ENCODE results near the gene SMARCAD1.
A peak's percentile ranks its signal among the peaks of the same experiment; 100 is the strongest.
"Not testable (repeated sequence)": the region's sequence is repeated elsewhere in the genome, so short reads cannot be mapped to it uniquely, and the experiment has no call there.

The SMARCAD1 gene

GRCh38 chr4:94298725-94299252 is 91.1 kb downstream of the SMARCAD1 start:
- H3K27ac ChIP-seq, result no peak overlapping the region
- CTCF ChIA-PET, result interaction anchor here (0.5 to 0.6 kb wide), 2 partner anchors 9 to 255 kb away, joined by 3 to 4 read pairs; no protein-coding TSS in a partner anchor
- POLR2A ChIA-PET (ENCODE audit: low non-redundant PET), result no interaction called here
- peak; percentile 34 for DNase-seq (ENCODE audit: low spot score)
- TF ChIP-seq, protein P1, sequence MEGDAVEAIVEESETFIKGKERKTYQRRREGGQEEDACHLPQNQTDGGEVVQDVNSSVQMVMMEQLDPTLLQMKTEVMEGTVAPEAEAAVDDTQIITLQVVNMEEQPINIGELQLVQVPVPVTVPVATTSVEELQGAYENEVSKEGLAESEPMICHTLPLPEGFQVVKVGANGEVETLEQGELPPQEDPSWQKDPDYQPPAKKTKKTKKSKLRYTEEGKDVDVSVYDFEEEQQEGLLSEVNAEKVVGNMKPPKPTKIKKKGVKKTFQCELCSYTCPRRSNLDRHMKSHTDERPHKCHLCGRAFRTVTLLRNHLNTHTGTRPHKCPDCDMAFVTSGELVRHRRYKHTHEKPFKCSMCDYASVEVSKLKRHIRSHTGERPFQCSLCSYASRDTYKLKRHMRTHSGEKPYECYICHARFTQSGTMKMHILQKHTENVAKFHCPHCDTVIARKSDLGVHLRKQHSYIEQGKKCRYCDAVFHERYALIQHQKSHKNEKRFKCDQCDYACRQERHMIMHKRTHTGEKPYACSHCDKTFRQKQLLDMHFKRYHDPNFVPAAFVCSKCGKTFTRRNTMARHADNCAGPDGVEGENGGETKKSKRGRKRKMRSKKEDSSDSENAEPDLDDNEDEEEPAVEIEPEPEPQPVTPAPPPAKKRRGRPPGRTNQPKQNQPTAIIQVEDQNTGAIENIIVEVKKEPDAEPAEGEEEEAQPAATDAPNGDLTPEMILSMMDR (conservative IDR thresholded peaks at IDR 0.05; ENCODE audit: low read depth), result no peak

DNA sequence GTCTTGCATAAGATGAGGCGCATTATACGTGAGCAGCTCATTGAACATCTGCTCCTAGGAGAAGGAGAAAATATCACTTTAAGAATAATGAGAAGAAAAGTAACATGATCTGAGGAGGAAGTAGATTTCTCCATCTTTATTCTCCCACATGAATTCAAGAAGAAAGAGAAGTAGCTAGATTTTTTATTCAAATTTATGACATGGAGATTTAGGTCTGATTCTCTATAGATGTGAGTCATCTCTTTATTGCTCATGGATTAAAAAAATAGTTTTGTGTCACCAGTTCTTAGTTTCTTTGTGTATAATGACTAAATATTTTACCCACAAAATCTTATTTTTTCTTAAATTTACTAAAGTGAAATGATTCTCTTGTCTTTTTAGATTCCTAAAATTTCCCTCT is 94.5 kb downstream of the SMARCAD1 start:
- DNase-seq (ENCODE audit: low spot score), result no peak
- H3K27ac ChIP-seq, result no peak overlapping the region
- TF ChIP-seq, protein P1 (conservative IDR thresholded peaks at IDR 0.05; ENCODE audit: low read depth), result no peak
- POLR2A ChIA-PET (ENCODE audit: low non-redundant PET), result no interaction called here
- CTCF ChIA-PET, result no interaction called here

- ChIA-PET CTCF (interaction anchor here (0.8 to 0.9 kb wide), 2 partner anchors 86 to 88 kb away, joined by 3 read pairs; no protein-coding TSS in a partner anchor), POLR2A (ENCODE audit: low non-redundant PET) (no interaction called here)
- TF ChIP-seq, protein P1 (conservative IDR thresholded peaks at IDR 0.05; ENCODE audit: low read depth), result peak; percentile 78
- DNase-seq (ENCODE audit: low spot score), result peak; percentile 31
- no peak overlapping the region for H3K27ac ChIP-seq
Measured at GRCh38 chr4:94304365-94304971, 96.8 kb downstream of the SMARCAD1 start.

DNA sequence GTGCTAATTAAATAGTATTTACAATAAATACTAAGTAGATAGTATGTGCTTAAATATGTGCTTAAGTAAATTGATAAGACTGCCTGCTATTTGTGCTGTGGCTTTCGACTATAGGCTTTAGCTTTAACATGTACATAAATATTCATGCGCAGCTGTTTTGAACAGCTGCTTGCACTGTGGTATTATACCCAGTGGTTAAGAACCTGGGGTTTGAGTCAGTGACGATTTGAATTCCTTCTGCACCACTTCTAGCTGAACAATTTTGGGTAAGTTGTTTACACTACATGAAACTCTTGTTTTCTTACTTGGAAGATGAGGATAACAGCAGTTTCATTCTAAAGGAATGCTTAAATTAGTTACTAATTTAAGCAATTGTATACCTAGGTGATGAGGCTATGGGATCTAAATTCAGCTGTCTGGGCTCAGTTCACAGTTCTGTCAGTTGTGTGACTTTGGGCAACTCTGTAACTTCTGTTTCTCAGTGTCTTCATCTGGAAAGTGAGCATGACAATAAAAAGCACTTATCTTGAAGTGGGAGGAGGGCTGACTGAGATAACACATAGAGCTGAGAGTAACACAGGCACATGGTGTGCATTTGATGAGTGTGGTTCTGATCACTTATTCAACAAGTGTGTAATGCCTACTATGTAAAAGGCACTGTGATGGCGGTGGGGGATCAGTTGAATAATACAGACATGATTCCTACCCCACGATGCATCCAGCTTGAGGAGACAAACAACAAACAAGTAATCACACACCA is 98.0 kb downstream of the SMARCAD1 start:
- H3K27ac ChIP-seq, result no peak overlapping the region
- DNase-seq (ENCODE audit: low spot score), result no peak
- POLR2A ChIA-PET (ENCODE audit: low non-redundant PET), result no interaction called here
- TF ChIP-seq, protein P1 (conservative IDR thresholded peaks at IDR 0.05; ENCODE audit: low read depth), result no peak
- CTCF ChIA-PET, result interaction anchor here (0.9 kb wide), 1 partner anchor 87 kb away, joined by 3 read pairs; no protein-coding TSS in a partner anchor

DNA sequence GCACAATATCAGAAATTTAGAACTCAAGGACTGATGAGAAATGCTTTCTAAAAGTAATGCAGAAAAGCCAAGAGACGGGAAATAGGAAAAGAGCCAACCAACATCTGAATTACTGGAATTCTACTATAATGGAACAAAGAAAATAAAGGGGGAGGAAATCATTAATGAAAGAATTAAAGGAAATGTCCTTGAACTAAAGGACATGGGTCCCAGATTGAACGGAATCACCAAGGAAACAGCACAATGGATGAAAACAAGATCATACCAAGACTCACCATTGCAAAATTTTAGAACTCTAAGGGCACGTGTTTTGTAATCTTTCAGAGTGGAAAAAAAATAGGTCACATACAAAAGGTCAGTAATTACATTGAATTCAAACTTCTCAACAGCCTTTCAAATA is 99.0 kb downstream of the SMARCAD1 start:
- no peak overlapping the region for H3K27ac ChIP-seq
- ChIA-PET CTCF (no interaction called here), POLR2A (ENCODE audit: low non-redundant PET) (no interaction called here)
- TF ChIP-seq, protein P1 (conservative IDR thresholded peaks at IDR 0.05; ENCODE audit: low read depth), result no peak
- no peak for DNase-seq (ENCODE audit: low spot score)

- POLR2A ChIA-PET (ENCODE audit: low non-redundant PET), result no interaction called here
- TF ChIP-seq, protein P1 (conservative IDR thresholded peaks at IDR 0.05; ENCODE audit: low read depth), result no peak
- no peak for DNase-seq (ENCODE audit: low spot score)
- CTCF ChIA-PET, result interaction anchor here (0.6 kb wide), 1 partner anchor 8 kb away, joined by 4 read pairs; no protein-coding TSS in a partner anchor
- H3K27ac ChIP-seq, result no peak overlapping the region
Measured at GRCh38 chr4:94307231-94307871, 99.7 kb downstream of the SMARCAD1 start.

- H3K27ac ChIP-seq; CTCF ChIA-PET; DNase-seq (ENCODE audit: low spot score); POLR2A ChIA-PET (ENCODE audit: low non-redundant PET): not testable (repeated sequence)
Measured at GRCh38 chr4:94319927-94320326, 112.3 kb downstream of the SMARCAD1 start.
